K562 (cell line): Measurements from ENCODE around the gene AP1AR. TPM values are rescaled to one million over a fixed set of nuclear protein-coding genes. Genes with fewer than 3 reads are reported as not detected.

Experiments used
- ATAC-seq: fragments of 200-7000 bp; cut with Tn5 transposase; 3 replicates; pipeline ENCODE4 v1.9.1; 2020; ENCODE audit warnings: moderate library complexity
- BruUV-seq: library from RNA; stranded (reverse); fragments of 400-500 nt; replicated peaks from 2 replicates; lab custom pipeline; 2021; lab: Mats Ljungman, UMichigan
- CTCF ChIA-PET: fragments of 300-600 bp; formaldehyde crosslinking; extraction: SDS; loops from one replicate; lab custom pipeline; 2021; ENCODE audit warnings: low intra/inter-chr PET ratio; lab: Yijun Ruan, JAX
- POLR2A ChIA-PET: fragments of 300-600, 350-650 bp; sonication (Branson Sonifier 250); formaldehyde crosslinking; extraction: SDS; loops from one replicate; lab custom pipeline; 2021; ENCODE audit warnings: antibody characterized with exemption, inconsistent platforms; lab: Yijun Ruan, JAX
- DNase-seq, 4 experiments: peaks; one replicate each; pipeline versions ENCODE4 v3.0.0 to v3.0.0-alpha.2; 2011 to 2018; ENCODE audit warnings: low spot score in 3 of 4, mixed read lengths in 3 of 4; ENCODE audit errors: extremely low read depth in 1 of 4
- FAIRE-seq: peaks from 2 replicates; lab custom pipeline; 2011; peaks lifted over from hg19 to GRCh38; lab: Jason Lieb, UNC
- H2AFZ ChIP-seq: 2 replicates; pipeline ENCODE4 v1.6.0; 2011; ENCODE audit warnings: low read depth, low read length, control low read depth, inconsistent platforms
- H3K27ac ChIP-seq: fragments of 200-600 bp; 3 replicates; pipeline ENCODE4 v1.8.0; 2011; ENCODE audit warnings: low read depth, mild to moderate bottlenecking, control low read depth, inconsistent platforms, low read length, moderate library complexity, mixed read lengths; ENCODE audit errors: extremely low read depth
- H3K27me3 ChIP-seq, 2 experiments: fragments of 300-600 bp in 1 of 2; 2 replicates in 1 of 2; 3 replicates in 1 of 2; pipeline versions ENCODE4 v1.6.0 to v1.8.0; 2011; ENCODE audit warnings: inconsistent platforms in 2 of 2, low read length in 2 of 2, mild to moderate bottlenecking in 1 of 2, mixed read lengths in 1 of 2, moderate library complexity in 1 of 2; ENCODE audit not compliant: control insufficient read depth in 2 of 2, insufficient read depth in 2 of 2
- H3K36me3 ChIP-seq: fragments of 300-600 bp; 3 replicates; pipeline ENCODE4 v1.8.0; 2011; ENCODE audit warnings: mild to moderate bottlenecking, low read length, inconsistent platforms; ENCODE audit not compliant: control insufficient read depth, insufficient read depth
- H3K4me1 ChIP-seq, 2 experiments: fragments of 200-600 bp in 1 of 2; replicated peaks in 1 of 2; 2 replicates in 1 of 2; 3 replicates in 1 of 2; pipeline versions ENCODE4 v1.5.1 to v1.8.0; 2011; ENCODE audit warnings: inconsistent platforms in 2 of 2, low read length in 2 of 2, mild to moderate bottlenecking in 1 of 2, mixed read lengths in 1 of 2, moderate library complexity in 1 of 2; ENCODE audit not compliant: control insufficient read depth in 2 of 2, insufficient read depth in 2 of 2
- H3K4me2 ChIP-seq: 2 replicates; pipeline ENCODE4 v1.6.1; 2011; ENCODE audit warnings: low read length, control low read depth, inconsistent platforms, mixed read lengths; ENCODE audit not compliant: insufficient read depth
- H3K4me3 ChIP-seq: fragments of 200-600 bp; sonication (generic), shearing (Covaris generic); 2 replicates; pipeline ENCODE4 v1.5.1; 2016; ENCODE audit warnings: control low read depth, inconsistent platforms
- H3K79me2 ChIP-seq: fragments of 200-600 bp; 3 replicates; pipeline ENCODE4 v1.8.0; 2011; ENCODE audit warnings: low read length, inconsistent platforms; ENCODE audit not compliant: control insufficient read depth, insufficient read depth
- H3K9ac ChIP-seq, 2 experiments: 2 replicates each; pipeline versions ENCODE4 v1.6.0 to v1.6.1; 2011; ENCODE audit warnings: low read depth in 2 of 2, low read length in 2 of 2, control low read depth in 1 of 2, inconsistent platforms in 1 of 2, mild to moderate bottlenecking in 1 of 2, mixed read lengths in 1 of 2; ENCODE audit not compliant: insufficient read depth in 1 of 2
- H3K9me1 ChIP-seq: one replicate; pipeline ENCODE4 v1.6.0; 2011; ENCODE audit warnings: inconsistent platforms, mild to moderate bottlenecking, low read length, moderate library complexity; ENCODE audit not compliant: control insufficient read depth, insufficient read depth
- H3K9me3 ChIP-seq: replicated peaks from 2 replicates; pipeline ENCODE4 v1.5.1; 2011; ENCODE audit warnings: low read depth, low read length, inconsistent platforms; ENCODE audit not compliant: control insufficient read depth, insufficient read depth
- H4K20me1 ChIP-seq: replicated peaks from 2 replicates; pipeline ENCODE4 v1.6.1; 2011; ENCODE audit warnings: low read length, inconsistent platforms, mixed read lengths; ENCODE audit not compliant: control insufficient read depth, insufficient read depth
- ATF3 ChIP-seq, 2 experiments: fragments of 450-650 bp in 1 of 2; sonication (generic) in 1 of 2; formaldehyde crosslinking in 1 of 2; IDR thresholded peaks in 1 of 2; conservative IDR thresholded peaks in 1 of 2; 2 replicates each; pipeline versions ENCODE4 v1.6.1 to v1.8.1; 2016 to 2023; ENCODE audit warnings: mild to moderate bottlenecking in 2 of 2, moderate library complexity in 2 of 2, inconsistent platforms in 1 of 2, missing genetic modification reagents in 1 of 2
- CHD1 ChIP-seq: fragments of 200-600 bp; sonication (generic); IDR thresholded peaks from one replicate; pipeline ENCODE4 v1.6.1; 2012; ENCODE audit warnings: mild to moderate bottlenecking, moderate library complexity, low read length, inconsistent platforms
- DIDO1 ChIP-seq: fragments of 450-650 bp; IDR thresholded peaks from 2 replicates; pipeline ENCODE4 v1.6.1; 2016; ENCODE audit warnings: low read depth, missing biosample characterization, missing genetic modification characterization
- FOSL1 ChIP-seq: fragments of 200-800 bp; sonication (Bioruptor generic); conservative IDR thresholded peaks from 2 replicates; pipeline ENCODE4 v1.6.1; 2016; ENCODE audit warnings: missing genetic modification characterization, missing compliant biosample characterization
- FOXJ3 ChIP-seq: sonication (generic); formaldehyde crosslinking; IDR thresholded peaks from 2 replicates; pipeline ENCODE4 v1.4.0; 2020; ENCODE audit warnings: mild to moderate bottlenecking, missing genetic modification reagents
- FOXK1 ChIP-seq: sonication (generic); formaldehyde crosslinking; IDR thresholded peaks from 2 replicates; pipeline ENCODE4 v1.8.0; 2022; ENCODE audit warnings: missing genetic modification reagents, mild to moderate bottlenecking, borderline replicate concordance
- ILF3 ChIP-seq: fragments of 450-650 bp; IDR thresholded peaks from 2 replicates; pipeline ENCODE4 v1.6.1; 2018; ENCODE audit warnings: antibody characterized with exemption, mild to moderate bottlenecking, moderate library complexity, borderline replicate concordance
- L3MBTL2 ChIP-seq: fragments of 450-650 bp; IDR thresholded peaks from 2 replicates; pipeline ENCODE4 v1.6.1; 2016; ENCODE audit warnings: mild to moderate bottlenecking, moderate library complexity
- MAFG ChIP-seq: fragments of 450-650 bp; conservative IDR thresholded peaks from 2 replicates; pipeline ENCODE4 v1.6.1; 2016; ENCODE audit warnings: missing genetic modification characterization, missing compliant biosample characterization
- NFYB ChIP-seq: IDR thresholded peaks from 2 replicates; pipeline ENCODE4 v1.6.1; 2011; ENCODE audit warnings: mild to moderate bottlenecking, moderate library complexity; ENCODE audit not compliant: insufficient read length; ENCODE audit errors: extremely low read depth
- POLR3A ChIP-seq: IDR thresholded peaks from 2 replicates; pipeline ENCODE4 v1.6.1; 2011; ENCODE audit warnings: borderline replicate concordance, mild to moderate bottlenecking, moderate library complexity; ENCODE audit not compliant: insufficient read length, insufficient read depth; ENCODE audit errors: extremely low read depth
- SIN3B ChIP-seq: fragments of 450-650 bp; IDR thresholded peaks from 2 replicates; pipeline ENCODE4 v1.6.1; 2017; ENCODE audit warnings: low read depth, mild to moderate bottlenecking, moderate library complexity
- SMC3 ChIP-seq: conservative IDR thresholded peaks from 2 replicates; pipeline ENCODE4 v1.6.1; 2011; ENCODE audit warnings: low read depth, low read length, improper control_type of control experiment; ENCODE audit not compliant: insufficient read depth
- ZFP91 ChIP-seq: sonication (generic); formaldehyde crosslinking; IDR thresholded peaks from 2 replicates; pipeline ENCODE4 v1.8.0; 2022; ENCODE audit warnings: mild to moderate bottlenecking, missing genetic modification reagents
- ZNF347 ChIP-seq: fragments of 450-650 bp; formaldehyde crosslinking; IDR thresholded peaks from 2 replicates; pipeline ENCODE4 v1.4.0; 2020; ENCODE audit warnings: low read depth, mild to moderate bottlenecking, moderate library complexity
- ZNF395 ChIP-seq: fragments of 200-800 bp; sonication (Bioruptor generic); IDR thresholded peaks from 2 replicates; pipeline ENCODE4 v1.6.1; 2017; ENCODE audit warnings: missing genetic modification characterization, missing compliant biosample characterization
- ZNF41 ChIP-seq: fragments of 250-450 bp; sonication (Bioruptor Pico); conservative IDR thresholded peaks from 2 replicates; pipeline ENCODE4 v1.4.0; 2020; ENCODE audit warnings: mild to moderate bottlenecking
- ZNF436 ChIP-seq: fragments of 250-450, 450-650 bp; sonication (Bioruptor Pico); formaldehyde crosslinking; IDR thresholded peaks from 2 replicates; pipeline ENCODE4 v1.7.0; 2020; ENCODE audit warnings: mild to moderate bottlenecking
- WGBS: fragments of 100-300 bp; shearing (Covaris generic); methylation state at CpG from one replicate; pipeline ENCODE4 v1.1.6; 2016; ENCODE audit warnings: low coverage, mixed read lengths; ENCODE audit not compliant: insufficient coverage; ENCODE audit errors: missing lambda C conversion rate; 5-methylcytosine and 5-hydroxymethylcytosine counted together
- in situ Hi-C: fragments of 300-500 bp; cut with MboI; formaldehyde crosslinking; loops from 4 replicates; pipeline ENCODE4 v1.15.0; 2018; ENCODE audit warnings: inconsistent platforms, mixed read lengths
- intact Hi-C: fragments of 100-400 bp; cut with micrococcal nuclease; formaldehyde crosslinking; loops from 2 replicates; pipeline ENCODE4 v1.14.2; 2022
- polyA plus RNA-seq, 8 experiments: library from polyadenylated mRNA; depleted of rRNA in 4 of 8; stranded (reverse) in 5 of 8; unstranded in 3 of 8; fragments of >200 nt; fragmentation: Nextera tagmentation in 2 of 8; fragmentation: Illumina TruSeq in 1 of 8; extraction: Ambion mirVana in 2 of 8; extraction: Trizol in 1 of 8; gene quantifications; 2 replicates each; pipeline versions ENCODE4 v1.2.1 to v1.2.3, GENCODE V29; 2011 to 2014; ENCODE audit warnings: inconsistent platforms in 1 of 8, missing spikeins in 1 of 8
- total RNA-seq, 7 experiments: library from RNA; depleted of rRNA in 6 of 7; stranded (reverse); fragments of >200 nt in 6 of 7; fragmentation: Illumina TruSeq in 2 of 7; extraction: Trizol in 2 of 7; gene quantifications; 2 replicates each; pipeline versions ENCODE4 v1.2.1 to v1.2.3, GENCODE V29; 2011 to 2021; ENCODE audit warnings: low replicate concordance in 1 of 7

Gene AP1AR
- total and polyA plus RNA-seq, 9 of the 15 experiments (the other 6 are each of a cell fraction or from before 2014, with no cell fraction given) = 2.6 to 20.7 (median 12.2) TPM

GRCh38 chr4:112234952-112235609 is 3.5 kb downstream of the AP1AR start:
- ATAC-seq (no peak), FAIRE-seq (peak; percentile 77), DNase-seq (peak; percentile 46 to 74 (median 53))
- Histone ChIP-seq H3K9me3 (no peaks in the 10 kb centered on the region), H4K20me1 (no peaks in the 10 kb centered on the region), H2AFZ (no peak overlapping the region), H3K9me1 (no peaks in the 10 kb centered on the region), H3K4me2 (no peak overlapping the region), H3K9ac (no peak overlapping the region), H3K27me3 (no peaks in the 10 kb centered on the region), H3K4me1 (peaks cover 3 to 11% of the 10 kb centered on the region in 2 experiments; a peak in 3 of 5 replicates), H3K27ac (no peak overlapping the region), H3K4me3 (no peak overlapping the region), H3K79me2 (peaks cover 22% of the 10 kb centered on the region), H3K36me3 (no peaks in the 10 kb centered on the region)
- intact Hi-C loops = loop anchor here (1.0 kb wide), 3 partner anchors 21 to 160 kb away; no protein-coding TSS in a partner anchor
- ChIA-PET POLR2A (no interaction called here), CTCF (interaction anchor here (0.6 to 2.9 kb wide), 6 partner anchors 10 to 154 kb away, joined by 3 to 30 read pairs (median 4); no protein-coding TSS in a partner anchor)
- in situ Hi-C loops = loop anchor here (5.0 kb wide), 1 partner anchor 138 kb away; no protein-coding TSS in a partner anchor
- 33% methylated on average over 3 of the region's 3 CpGs for WGBS
- BruUV-seq = no TSS peak
- no peak for TF ChIP-seq DIDO1
- no peak for TF ChIP-seq ZFP91 (CRISPR knock-in tag)
- TF ChIP-seq SIN3B = no peak
- TF ChIP-seq ILF3 = no peak
- 0 out of 2 replicates have a peak, but pooled peaks have one; percentile 10 for TF ChIP-seq MAFG
- TF ChIP-seq FOXJ3 (CRISPR knock-in tag) = no peak
- TF ChIP-seq ZNF41 (CRISPR knock-in tag) = no peak
- TF ChIP-seq FOXK1 (CRISPR knock-in tag) = no peak
- TF ChIP-seq ZNF436 (CRISPR knock-in tag) = no peak
- TF ChIP-seq ATF3 (IDR thresholded peaks at IDR 0.05) = peak; percentile 85
- no peak for TF ChIP-seq ATF3 (CRISPR knock-in tag; conservative IDR thresholded peaks at IDR 0.05)
- peak; percentile 83 for TF ChIP-seq SMC3
- no peak for TF ChIP-seq POLR3A
- TF ChIP-seq CHD1 = no peak
- TF ChIP-seq ZNF395 (CRISPR knock-in tag) = no peak
- TF ChIP-seq ZNF347 (CRISPR knock-in tag) = no peak
- TF ChIP-seq FOSL1 (tag) = peak; percentile 88
- TF ChIP-seq L3MBTL2 = no peak
- TF ChIP-seq NFYB = no peak
